AG09309 (cell line): Measurements from ENCODE around the gene SLC6A5.

ENCODE experiments used
- DNase-seq: peaks from one replicate; pipeline ENCODE4 v3.0.0-alpha.2; 2010; ENCODE audit warnings: low read depth
- H3K4me3 ChIP-seq: 2 replicates; pipeline ENCODE4 v1.5.1; 2011; ENCODE audit warnings: mild to moderate bottlenecking, low read depth, low read length, moderate library complexity; ENCODE audit not compliant: control insufficient read depth
- TF ChIP-seq, protein P1 (sequence below): IDR thresholded peaks from 2 replicates; pipeline ENCODE4 v1.5.1; 2011; ENCODE audit warnings: mild to moderate bottlenecking, low read depth, low read length, inconsistent platforms; ENCODE audit not compliant: insufficient read depth, control insufficient read depth; ENCODE audit errors: missing control alignments

Gene SLC6A5

GRCh38 chr11:20640401-20640800 lies 41.0 kb downstream of the SLC6A5 start:
- DNase-seq: no peak
- no peak overlapping the region for H3K4me3 ChIP-seq
- TF ChIP-seq, protein P1, sequence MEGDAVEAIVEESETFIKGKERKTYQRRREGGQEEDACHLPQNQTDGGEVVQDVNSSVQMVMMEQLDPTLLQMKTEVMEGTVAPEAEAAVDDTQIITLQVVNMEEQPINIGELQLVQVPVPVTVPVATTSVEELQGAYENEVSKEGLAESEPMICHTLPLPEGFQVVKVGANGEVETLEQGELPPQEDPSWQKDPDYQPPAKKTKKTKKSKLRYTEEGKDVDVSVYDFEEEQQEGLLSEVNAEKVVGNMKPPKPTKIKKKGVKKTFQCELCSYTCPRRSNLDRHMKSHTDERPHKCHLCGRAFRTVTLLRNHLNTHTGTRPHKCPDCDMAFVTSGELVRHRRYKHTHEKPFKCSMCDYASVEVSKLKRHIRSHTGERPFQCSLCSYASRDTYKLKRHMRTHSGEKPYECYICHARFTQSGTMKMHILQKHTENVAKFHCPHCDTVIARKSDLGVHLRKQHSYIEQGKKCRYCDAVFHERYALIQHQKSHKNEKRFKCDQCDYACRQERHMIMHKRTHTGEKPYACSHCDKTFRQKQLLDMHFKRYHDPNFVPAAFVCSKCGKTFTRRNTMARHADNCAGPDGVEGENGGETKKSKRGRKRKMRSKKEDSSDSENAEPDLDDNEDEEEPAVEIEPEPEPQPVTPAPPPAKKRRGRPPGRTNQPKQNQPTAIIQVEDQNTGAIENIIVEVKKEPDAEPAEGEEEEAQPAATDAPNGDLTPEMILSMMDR: no peak

DNA sequence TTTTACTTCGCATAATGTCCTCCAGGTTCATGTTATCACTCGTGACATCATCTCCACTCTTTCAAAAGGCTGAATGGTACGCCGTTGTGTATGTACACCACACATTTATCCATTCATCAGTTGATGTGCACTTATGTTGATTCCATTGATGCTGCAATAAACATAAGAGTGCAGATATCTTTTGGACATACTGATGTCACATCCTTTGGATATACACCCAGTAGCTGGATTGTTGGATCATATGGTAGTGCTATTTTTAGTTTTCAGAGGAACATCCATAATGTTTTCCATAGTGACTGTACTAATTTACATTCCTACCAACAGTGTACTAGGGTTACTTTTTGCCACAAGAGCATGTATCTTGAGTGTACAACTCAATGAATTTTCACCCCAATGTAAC lies 45.0 kb downstream of the SLC6A5 start:
- no peak overlapping the region for H3K4me3 ChIP-seq
- DNase-seq: no peak
- TF ChIP-seq, protein P1: no peak

DNA sequence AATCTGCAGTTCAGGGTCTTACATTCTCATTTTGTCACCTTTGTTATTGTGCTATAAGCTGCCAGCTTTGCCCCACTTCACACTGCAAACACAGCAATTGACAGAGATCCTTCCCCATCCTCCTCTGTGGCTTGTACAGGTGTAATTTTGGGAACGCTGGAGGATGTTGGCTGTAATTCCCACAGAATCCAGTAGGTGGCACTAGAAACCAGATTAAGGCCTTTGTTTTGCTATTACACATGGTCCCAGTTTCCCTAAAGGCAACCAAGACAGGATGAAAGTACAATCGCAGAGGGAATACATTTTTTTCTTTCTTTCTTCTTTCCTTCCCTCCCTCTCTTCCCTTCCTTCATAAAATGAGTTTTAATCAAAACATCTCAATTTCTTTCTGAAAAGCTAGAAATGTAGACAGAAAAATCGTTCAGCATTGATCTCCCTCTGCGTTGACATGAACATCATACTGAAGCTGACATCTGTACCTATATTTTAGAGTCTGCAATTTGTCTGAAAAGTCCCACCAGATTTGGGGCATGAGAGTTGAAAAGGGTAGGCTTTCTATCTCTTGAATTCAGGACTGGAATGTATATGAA lies 48.7 kb downstream of the SLC6A5 start:
- no peak overlapping the region for H3K4me3 ChIP-seq
- DNase-seq: peak; percentile 8
- TF ChIP-seq, protein P1: peak; percentile 84

DNA sequence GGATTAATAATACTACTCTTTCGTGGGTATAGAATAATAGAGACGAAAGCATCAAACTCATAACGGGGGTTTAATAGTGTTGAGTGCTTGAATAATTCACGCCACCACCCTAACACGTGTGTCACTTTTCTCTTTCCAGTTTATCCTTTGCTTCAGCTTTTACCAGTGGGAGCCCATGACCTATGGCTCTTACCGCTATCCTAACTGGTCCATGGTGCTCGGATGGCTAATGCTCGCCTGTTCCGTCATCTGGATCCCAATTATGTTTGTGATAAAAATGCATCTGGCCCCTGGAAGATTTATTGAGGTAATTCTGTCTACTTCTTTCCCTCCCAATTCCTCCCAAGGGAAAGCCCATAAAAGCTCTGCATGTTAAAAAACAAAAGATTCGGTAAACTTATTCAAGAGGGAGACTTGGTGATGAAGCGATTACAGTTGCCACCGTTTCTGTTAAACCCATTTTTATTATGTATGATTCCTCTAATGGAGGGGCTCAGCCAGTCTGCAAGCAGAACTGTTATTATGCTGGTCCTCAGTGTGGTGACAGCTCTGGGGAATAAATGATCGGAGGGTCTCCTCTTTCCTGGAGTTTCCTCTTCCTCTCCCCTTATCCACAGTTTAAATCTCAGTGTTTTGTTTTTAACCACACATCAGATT lies 52.9 kb downstream of the SLC6A5 start:
- no peak overlapping the region for H3K4me3 ChIP-seq
- TF ChIP-seq, protein P1: no peak
- DNase-seq: no peak

DNA sequence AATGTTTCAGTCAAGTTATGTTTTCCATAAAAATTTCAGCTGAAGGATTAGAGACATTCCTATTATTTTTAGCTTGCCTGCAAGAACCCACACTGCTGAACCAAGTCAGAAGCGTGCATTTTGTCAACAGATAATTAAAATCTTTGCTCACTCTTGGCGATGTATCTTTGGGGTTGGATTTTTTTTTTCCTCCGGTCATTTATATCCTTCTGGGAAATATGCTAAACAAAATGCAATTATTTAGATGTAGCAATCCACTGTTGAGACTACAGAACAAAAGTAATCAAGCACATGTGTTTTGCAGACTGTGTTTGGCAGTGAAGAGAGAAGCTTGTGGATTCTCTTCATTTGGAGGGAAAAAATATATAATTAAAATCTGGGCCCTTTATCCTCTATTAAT lies 54.6 kb downstream of the SLC6A5 start:
- no peak overlapping the region for H3K4me3 ChIP-seq
- TF ChIP-seq, protein P1: no peak
- DNase-seq: no peak

DNA sequence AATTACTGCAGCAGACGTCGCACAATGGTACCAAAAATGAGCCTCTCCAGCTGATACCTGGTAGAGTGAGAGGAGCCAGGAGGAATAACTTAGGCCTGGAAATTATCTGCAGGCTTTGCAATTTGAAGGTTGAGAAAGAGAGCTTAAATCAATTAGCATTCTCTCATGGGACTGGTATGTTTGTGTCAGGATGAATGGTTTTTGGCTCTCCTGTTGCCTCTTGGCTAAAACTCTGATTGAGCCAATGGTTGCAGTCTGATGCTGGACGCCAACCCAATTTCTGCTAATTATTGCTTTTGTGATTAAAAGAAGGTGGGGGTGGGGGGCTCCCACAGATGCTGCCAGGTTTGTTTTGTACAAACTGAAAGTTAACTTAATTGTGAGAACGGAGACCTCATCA lies 57.5 kb downstream of the SLC6A5 start:
- TF ChIP-seq, protein P1: no peak
- H3K4me3 ChIP-seq: no peak overlapping the region
- DNase-seq: no peak

DNA sequence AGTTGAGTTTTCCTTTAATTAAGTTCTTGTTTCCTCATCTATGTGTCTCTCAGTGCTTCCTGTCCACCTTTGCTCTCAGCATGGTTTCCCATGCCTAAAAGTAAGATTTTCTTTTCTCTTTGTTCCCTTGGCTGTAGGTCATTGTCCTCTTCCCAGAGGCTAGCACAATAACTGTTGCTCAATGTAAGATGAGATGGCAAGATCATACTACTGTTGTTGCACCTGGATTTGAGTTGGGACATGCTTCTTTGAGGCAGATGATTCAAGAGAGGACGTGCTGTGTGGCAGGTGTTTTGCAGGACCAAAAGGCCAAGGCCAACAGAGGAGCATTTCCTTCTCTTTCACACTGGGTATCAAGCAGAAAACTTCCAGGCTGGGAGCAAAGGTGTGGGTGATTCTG lies 58.7 kb downstream of the SLC6A5 start:
- TF ChIP-seq, protein P1: no peak
- no peak overlapping the region for H3K4me3 ChIP-seq
- no peak for DNase-seq
